SK-N-SH (cell line): ENCODE measurements around the gene CCDC107.

ENCODE experiments used
- CTCF ChIP-seq: fragments of 200-600 bp; sonication (generic); IDR thresholded peaks from 2 replicates; pipeline ENCODE4 v1.6.1; 2017; ENCODE audit warnings: antibody characterized with exemption, mild to moderate bottlenecking, moderate library complexity
- ELF1 ChIP-seq: IDR thresholded peaks from 2 replicates; pipeline ENCODE4 v1.4.0; 2012
- FOXM1 ChIP-seq: IDR thresholded peaks from 2 replicates; pipeline ENCODE4 v1.4.0; 2012; ENCODE audit warnings: low read depth, mild to moderate bottlenecking
- MAX ChIP-seq: IDR thresholded peaks from 2 replicates; pipeline ENCODE4 v1.4.0; 2012; ENCODE audit warnings: low read depth
- MEF2A ChIP-seq: IDR thresholded peaks from 2 replicates; pipeline ENCODE4 v1.4.0; 2012; ENCODE audit warnings: low read depth, borderline replicate concordance
- NRF1 ChIP-seq: IDR thresholded peaks from 2 replicates; pipeline ENCODE4 v1.6.1; 2012; ENCODE audit warnings: low read depth, mild to moderate bottlenecking, low read length
- RAD21 ChIP-seq: IDR thresholded peaks from 2 replicates; pipeline ENCODE4 v1.6.1; 2012; ENCODE audit warnings: mild to moderate bottlenecking, low read length
- REST ChIP-seq: IDR thresholded peaks from 2 replicates; pipeline ENCODE4 v1.6.1; 2012; ENCODE audit warnings: mild to moderate bottlenecking, low read depth, low read length, moderate library complexity
- RFX5 ChIP-seq: IDR thresholded peaks from 2 replicates; pipeline ENCODE4 v1.6.1; 2012; ENCODE audit warnings: mild to moderate bottlenecking, improper control_type of control experiment, low read length
- USF2 ChIP-seq: fragments of 150-350 bp; IDR thresholded peaks from 2 replicates; pipeline ENCODE4 v1.6.1; 2017; ENCODE audit warnings: antibody characterized with exemption, low read length, low read depth, borderline replicate concordance

DNA sequence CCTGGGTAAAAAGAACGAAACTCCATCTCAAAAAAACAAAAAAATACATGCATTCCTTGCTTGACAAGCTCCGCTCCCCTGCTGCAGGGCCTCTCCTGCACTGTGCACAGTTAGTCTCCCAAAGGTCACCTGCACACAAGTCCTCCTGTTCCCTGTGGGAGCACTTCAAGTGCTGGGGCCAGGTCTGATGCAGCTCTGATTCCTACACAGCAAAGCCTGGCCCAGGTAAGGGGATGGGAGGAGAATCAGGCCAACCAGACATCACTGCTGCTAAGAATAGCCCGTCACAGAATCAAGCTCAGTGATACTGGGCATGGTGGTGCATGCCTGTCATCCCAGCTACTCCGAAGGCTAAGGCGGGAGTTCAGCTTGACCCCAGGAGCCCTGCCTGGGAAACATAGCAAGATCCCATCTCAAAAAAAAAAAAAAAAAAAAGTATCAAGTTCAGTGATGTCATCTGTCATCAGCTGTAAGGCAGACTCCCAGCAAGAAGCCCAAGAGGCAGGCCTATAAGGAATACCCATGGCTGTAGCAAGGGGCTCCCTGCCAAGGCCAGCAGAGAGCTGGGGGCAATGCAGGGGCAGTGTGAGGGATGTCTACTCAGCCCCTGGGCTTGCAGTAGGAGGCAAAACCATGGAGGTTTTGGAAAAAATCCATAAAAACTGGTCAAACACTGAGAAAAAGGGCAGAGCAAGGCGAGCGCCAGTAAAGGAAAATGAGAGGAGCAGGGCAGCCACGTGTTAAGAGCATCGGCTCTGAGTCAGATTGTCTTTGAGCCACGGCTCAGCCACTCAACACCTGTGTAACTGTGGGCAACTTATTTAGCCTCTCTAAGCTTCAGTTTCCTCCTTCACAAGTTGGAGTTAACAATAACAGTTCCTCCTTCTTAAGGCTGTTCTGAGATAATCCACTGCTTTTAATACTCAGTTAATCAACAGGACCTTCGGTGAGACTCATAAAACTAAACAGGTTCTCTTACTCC lies 28.4 kb downstream of the CCDC107 start:
- no peak for TF ChIP-seq CTCF
- no peak for TF ChIP-seq RAD21
- TF ChIP-seq REST, result no peak
- no peak for TF ChIP-seq ELF1
- TF ChIP-seq FOXM1, result no peak
- TF ChIP-seq NRF1, result no peak
- TF ChIP-seq MEF2A, result no peak
- no peak for TF ChIP-seq MAX
- TF ChIP-seq RFX5, result no peak
- TF ChIP-seq USF2, result no peak
